Gastroesophageal sphincter (tissue), 4 donors: ENCODE data around the gene ITIH5. TPM values are rescaled to one million over a fixed set of nuclear protein-coding genes. Genes with fewer than 3 reads are reported as not detected.
A peak's percentile ranks its signal among the peaks of the same experiment; 100 is the strongest.

Source experiments
- ATAC-seq: fragments of 150-250 bp; one replicate; pipeline ENCODE4 v1.9.1; 2016; ENCODE audit warnings: mild to moderate bottlenecking, moderate library complexity
- H3K27ac ChIP-seq, 4 donors: fragments of 200-600 bp; sonication (generic) in 3 of 4; 1 replicate in 3 of 4; 2 replicates in 1 of 4; pipeline ENCODE4 v1.5.1; 2016 to 2019
- H3K27me3 ChIP-seq: fragments of 200-600 bp; sonication (generic); one replicate; pipeline ENCODE4 v1.5.1; 2019
- H3K36me3 ChIP-seq, 2 donors: fragments of 200-600 bp; sonication (generic); one replicate each; pipeline ENCODE4 v1.5.1; 2019; ENCODE audit warnings: control low read depth in 1 of 2
- H3K4me1 ChIP-seq, 3 donors: fragments of 200-600 bp; sonication (generic); 1 replicate in 2 of 3; 2 replicates in 1 of 3; pipeline ENCODE4 v1.5.1; 2016 to 2019; ENCODE audit warnings: control low read depth in 2 of 3
- H3K4me3 ChIP-seq, 2 donors: fragments of 200-600 bp; sonication (generic); one replicate each; pipeline ENCODE4 v1.5.1; 2019; ENCODE audit warnings: mild to moderate bottlenecking in 1 of 2, moderate library complexity in 1 of 2
- H3K9me3 ChIP-seq, 3 donors: fragments of 200-600 bp; sonication (generic); one replicate each; pipeline ENCODE4 v1.5.1; 2017 to 2019; ENCODE audit warnings: control low read depth in 2 of 3
- CTCF ChIP-seq, 4 experiments: fragments of 200-600 bp in 2 of 4; fragments of 450-650 bp in 2 of 4; sonication (generic) in 1 of 4; IDR thresholded peaks; one replicate each; pipeline ENCODE4 v1.5.1; 2017 to 2019; ENCODE audit warnings: antibody characterized with exemption in 4 of 4, mild to moderate bottlenecking in 2 of 4, moderate library complexity in 2 of 4
- EP300 ChIP-seq: sonication (generic); formaldehyde crosslinking; IDR thresholded peaks from one replicate; pipeline ENCODE4 v1.6.1; 2017; ENCODE audit warnings: antibody characterized with exemption, mild to moderate bottlenecking
- POLR2A ChIP-seq, 2 donors: fragments of 450-650 bp; IDR thresholded peaks; one replicate each; pipeline ENCODE4 v1.6.1; 2017; ENCODE audit warnings: antibody characterized with exemption in 2 of 2, mild to moderate bottlenecking in 2 of 2, moderate library complexity in 1 of 2
- POLR2AphosphoS5 ChIP-seq: sonication (generic); formaldehyde crosslinking; IDR thresholded peaks from one replicate; pipeline ENCODE4 v1.6.1; 2017; ENCODE audit warnings: antibody characterized with exemption
- WGBS, 2 donors: methylation state at CpG; one replicate each; pipeline ENCODE4 v1.1.5; 2018; ENCODE audit warnings: low coverage in 1 of 2; 5-methylcytosine and 5-hydroxymethylcytosine counted together
- total RNA-seq, 4 donors: library from RNA; depleted of rRNA; stranded (reverse); fragments of >200 nt; gene quantifications; one replicate each; pipeline ENCODE4 v1.1.0, GENCODE V29; 2016

ITIH5 gene
- total RNA-seq, 4 donors from 2014 or later, result 36.4 to 96.0 (median 52.9) TPM

DNA sequence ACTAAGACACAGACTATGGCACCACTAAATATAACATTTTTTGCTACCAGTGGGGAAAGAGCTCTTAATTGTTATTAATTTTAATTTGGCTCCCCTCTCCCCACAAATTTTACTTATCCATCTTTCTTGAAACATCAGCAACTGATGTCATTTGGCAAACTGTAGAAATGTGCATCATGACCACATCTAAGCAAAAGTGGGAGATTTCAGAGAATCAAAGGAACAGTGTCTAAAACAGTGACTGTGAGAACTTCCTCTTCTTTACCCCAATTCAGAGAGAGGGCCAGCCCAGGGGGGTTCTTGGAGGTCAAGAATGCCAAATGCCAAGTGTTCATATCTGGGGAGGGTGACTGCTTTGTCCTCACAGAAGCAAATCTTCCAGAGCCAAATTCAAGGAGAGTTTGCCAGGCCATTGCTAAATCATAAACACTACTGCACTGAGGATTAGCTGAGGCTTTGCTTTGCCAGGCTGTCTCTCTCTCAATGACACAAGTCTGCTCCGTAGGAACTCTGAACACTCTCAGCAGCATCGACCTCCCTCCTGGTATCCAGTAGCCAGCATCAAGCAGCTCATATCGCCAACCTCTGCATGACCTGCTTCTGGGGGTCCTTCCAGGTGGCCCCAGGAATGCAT lies 65.6 kb downstream of the ITIH5 start:
- ATAC-seq, result peak; percentile 71
- Histone ChIP-seq H3K4me3 (no peak overlapping the region), H3K27ac (peak overlapping the region; percentile 20 to 64 (median 58)), H3K9me3 (no peaks in the 10 kb centered on the region), H3K4me1 (peaks cover 5 to 64% (median 7%) of the 10 kb centered on the region in 3 donors), H3K27me3 (no peaks in the 10 kb centered on the region), H3K36me3 (no peaks in the 10 kb centered on the region)
- TF ChIP-seq POLR2AphosphoS5 (peak; percentile 70), POLR2A (IDR thresholded peaks at IDR 0.05) (no peak)
- 22% methylated on average over 3 of the region's 3 CpGs; no CpG with 5 or more reads in 1 of the 2 donors for WGBS, 2 donors

GRCh38 chr10:7598771-7599170 lies 68.0 kb downstream of the ITIH5 start:
- no peaks in the 10 kb centered on the region for H3K36me3 ChIP-seq
- no peak overlapping the region for H3K4me3 ChIP-seq
- H3K9me3 ChIP-seq, result no peaks in the 10 kb centered on the region
- no peaks in the 10 kb centered on the region for H3K27me3 ChIP-seq
- ATAC-seq, result no peak
- H3K27ac ChIP-seq, result peak overlapping the region in 3 of 4 donors; percentile 11 to 61 (median 50)
- WGBS, 2 donors, result 21 to 43% methylated on average over 3 of the region's 3 CpGs
- TF ChIP-seq POLR2AphosphoS5 (peak; percentile 58), EP300 (no peak)
- peaks cover 5 to 65% (median 8%) of the 10 kb centered on the region in 3 donors for H3K4me1 ChIP-seq

GRCh38 chr10:7596356-7596755 lies 70.4 kb downstream of the ITIH5 start:
- WGBS, 2 donors, result 95% methylated on average over 2 of the region's 6 CpGs; no CpG with 5 or more reads in 1 of the 2 donors
- Histone ChIP-seq H3K4me3 (no peak overlapping the region), H3K4me1 (peaks cover 7 to 78% (median 13%) of the 10 kb centered on the region in 3 donors), H3K36me3 (no peaks in the 10 kb centered on the region), H3K27me3 (no peaks in the 10 kb centered on the region), H3K27ac (peak overlapping the region in 3 of 4 donors; percentile 14 to 65 (median 20)), H3K9me3 (no peaks in the 10 kb centered on the region)
- no peak for TF ChIP-seq EP300
- no peak for TF ChIP-seq POLR2AphosphoS5
- no peak for TF ChIP-seq CTCF (IDR thresholded peaks at IDR 0.05)
- no peak for TF ChIP-seq POLR2A (IDR thresholded peaks at IDR 0.05)
- no peak for ATAC-seq

- Histone ChIP-seq H3K27ac (peak overlapping the region; percentile 25 to 78 (median 69)), H3K27me3 (no peaks in the 10 kb centered on the region), H3K9me3 (no peaks in the 10 kb centered on the region), H3K36me3 (no peaks in the 10 kb centered on the region), H3K4me3 (no peak overlapping the region), H3K4me1 (peaks cover 5 to 59% (median 9%) of the 10 kb centered on the region in 3 donors)
- WGBS, 2 donors, result 20% methylated on average over 1 of the region's 4 CpGs; no CpG with 5 or more reads in 1 of the 2 donors
- ATAC-seq, result peak; percentile 61
- TF ChIP-seq POLR2AphosphoS5 (no peak), EP300 (no peak), POLR2A (IDR thresholded peaks at IDR 0.05) (no peak), CTCF (IDR thresholded peaks at IDR 0.05) (no peak)
These were observed 72.9 kb downstream of the ITIH5 start for GRCh38 chr10:7593905-7594304.

DNA sequence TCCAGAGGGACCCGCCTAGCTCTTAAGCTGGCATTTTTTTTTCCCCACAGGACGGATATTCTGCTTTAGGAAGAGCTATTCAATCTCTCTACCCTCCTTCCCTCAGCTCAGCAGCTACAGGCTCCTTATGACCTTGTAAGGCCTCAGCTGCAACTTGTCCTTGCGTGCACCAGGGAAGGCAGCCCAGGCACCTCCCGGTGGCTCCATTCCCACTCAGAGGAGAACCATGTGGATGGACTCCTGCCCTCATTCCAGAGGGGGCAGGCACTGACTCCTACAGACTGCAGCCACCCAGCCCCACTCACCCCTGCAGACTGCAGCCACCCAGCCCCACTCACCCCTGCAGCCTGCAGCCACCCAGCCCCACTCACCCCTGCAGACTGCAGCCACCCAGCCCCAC lies 73.7 kb downstream of the ITIH5 start:
- no peaks in the 10 kb centered on the region for H3K36me3 ChIP-seq
- peak; percentile 88 for TF ChIP-seq POLR2AphosphoS5
- TF ChIP-seq CTCF (IDR thresholded peaks at IDR 0.05), result no peak
- TF ChIP-seq EP300, result no peak
- no peak for TF ChIP-seq POLR2A (IDR thresholded peaks at IDR 0.05)
- H3K27me3 ChIP-seq, result no peaks in the 10 kb centered on the region
- H3K27ac ChIP-seq, result peak overlapping the region; percentile 86 to 90 (median 88)
- H3K4me3 ChIP-seq, result no peak overlapping the region
- H3K4me1 ChIP-seq, result peaks cover 5 to 51% (median 9%) of the 10 kb centered on the region in 3 donors
- no peaks in the 10 kb centered on the region for H3K9me3 ChIP-seq
- peak; percentile 92 for ATAC-seq
- WGBS, 2 donors, result 29 to 40% methylated on average over 1 to 3 of the region's 4 CpGs

- H3K27me3 ChIP-seq, result no peaks in the 10 kb centered on the region
- peak overlapping the region; percentile 86 to 90 (median 88) for H3K27ac ChIP-seq
- H3K4me3 ChIP-seq, result no peak overlapping the region
- 67 to 80% methylated on average over 2 to 3 of the region's 5 CpGs for WGBS, 2 donors
- H3K36me3 ChIP-seq, result no peaks in the 10 kb centered on the region
- TF ChIP-seq EP300 (no peak), POLR2A (IDR thresholded peaks at IDR 0.05) (no peak), POLR2AphosphoS5 (no peak), CTCF (IDR thresholded peaks at IDR 0.05) (no peak)
- peaks cover 5 to 47% (median 9%) of the 10 kb centered on the region in 3 donors for H3K4me1 ChIP-seq
- ATAC-seq, result peak; percentile 27
- no peaks in the 10 kb centered on the region for H3K9me3 ChIP-seq
These were observed 74.1 kb downstream of the ITIH5 start for GRCh38 chr10:7592627-7593026.
